B cell (primary cell): ENCODE measurements around the gene MYBPC3. TPM values are rescaled to one million over a fixed set of nuclear protein-coding genes. Genes with fewer than 3 reads are reported as not detected.
A peak's percentile ranks its signal among the peaks of the same experiment; 100 is the strongest.

Source experiments
- ATAC-seq: fragments of 200-7000 bp; cut with Tn5 transposase; one replicate; pipeline ENCODE4 v1.10.0; 2021; ENCODE audit warnings: low read depth, mild to moderate bottlenecking, moderate number of reproducible peaks, moderate library complexity
- CTCF ChIA-PET: fragments of 350-600 bp; sonication (Branson Sonifier 250); formaldehyde crosslinking; loops from one replicate; lab custom pipeline; 2021; ENCODE audit warnings: antibody characterized with exemption, inconsistent platforms; lab: Charles Lee
- POLR2A ChIA-PET: fragments of 350-600 bp; sonication (Branson Sonifier 250); formaldehyde crosslinking; loops from one replicate; lab custom pipeline; 2021; ENCODE audit warnings: antibody characterized with exemption; lab: Charles Lee
- DNase-seq: peaks from one replicate; pipeline ENCODE4 v3.0.0; 2013
- H2AFZ ChIP-seq: 2 replicates; pipeline ENCODE4 v1.6.1; 2012; ENCODE audit warnings: mild to moderate bottlenecking, low read depth, low read length; ENCODE audit not compliant: insufficient read depth, poor library complexity, severe bottlenecking
- H3K27ac ChIP-seq, 2 donors: 1 replicate in 1 of 2; 2 replicates in 1 of 2; pipeline ENCODE4 v1.5.1; 2012 to 2013; ENCODE audit warnings: low read length in 2 of 2, mild to moderate bottlenecking in 2 of 2, moderate library complexity in 1 of 2
- H3K27me3 ChIP-seq, 4 experiments: fragments of 200-600 bp in 1 of 4; sonication (generic) in 1 of 4; replicated peaks in 1 of 4; 1 replicate in 2 of 4; 2 replicates in 2 of 4; pipeline versions ENCODE4 v1.6.1 to v1.7.0; 2013 to 2016; ENCODE audit warnings: low read length in 3 of 4, mild to moderate bottlenecking in 2 of 4, mixed read lengths in 1 of 4, moderate library complexity in 1 of 4; ENCODE audit not compliant: insufficient read depth in 4 of 4, control insufficient read depth in 3 of 4; ENCODE audit errors: control extremely low read depth in 1 of 4
- H3K36me3 ChIP-seq, 2 experiments: replicated peaks in 1 of 2; 1 replicate in 1 of 2; 2 replicates in 1 of 2; pipeline versions ENCODE4 v1.6.1 to v1.7.1; 2013; ENCODE audit warnings: low read length in 1 of 2; ENCODE audit not compliant: insufficient read depth in 2 of 2, control insufficient read depth in 1 of 2; ENCODE audit errors: control extremely low read depth in 1 of 2, extremely low read depth in 1 of 2
- H3K4me1 ChIP-seq, 2 donors: fragments of 200-600 bp in 1 of 2; sonication (generic) in 1 of 2; 1 replicate in 1 of 2; 2 replicates in 1 of 2; pipeline versions ENCODE4 v1.5.1 to v1.6.1; 2013 to 2017; ENCODE audit warnings: low read length in 2 of 2; ENCODE audit not compliant: control insufficient read depth in 2 of 2, insufficient read depth in 2 of 2
- H3K4me2 ChIP-seq: replicated peaks from 2 replicates; pipeline ENCODE3; 2012; ENCODE audit warnings: mild to moderate bottlenecking, low read depth, low read length; ENCODE audit not compliant: poor library complexity, severe bottlenecking
- H3K4me3 ChIP-seq, 5 experiments: fragments of 200-600 bp in 1 of 5; sonication (generic) in 1 of 5; 1 replicate in 3 of 5; 2 replicates in 2 of 5; pipeline versions ENCODE4 v1.5.1 to v1.7.0; 2011 to 2016; ENCODE audit warnings: low read length in 4 of 5, mild to moderate bottlenecking in 4 of 5, low read depth in 2 of 5, control low read depth in 1 of 5, moderate library complexity in 1 of 5; ENCODE audit not compliant: insufficient read depth in 1 of 5; ENCODE audit errors: control extremely low read depth in 1 of 5, extremely low read depth in 1 of 5
- H3K79me2 ChIP-seq: fragments of 200-600 bp; sonication (generic); one replicate; pipeline ENCODE4 v1.6.0; 2016; ENCODE audit warnings: low read length; ENCODE audit not compliant: control insufficient read depth, insufficient read depth
- H3K9ac ChIP-seq: fragments of 200-600 bp; sonication (generic); 2 replicates; pipeline ENCODE4 v1.6.1; 2017; ENCODE audit warnings: mild to moderate bottlenecking, low read length, moderate library complexity
- H3K9me3 ChIP-seq, 3 donors: one replicate each; pipeline versions ENCODE4 v1.6.1 to v1.7.1; 2013; ENCODE audit warnings: low read length in 2 of 3; ENCODE audit not compliant: control insufficient read depth in 2 of 3, insufficient read depth in 1 of 3; ENCODE audit errors: control extremely low read depth in 1 of 3
- H4K20me1 ChIP-seq: 2 replicates; pipeline ENCODE4 v1.6.0; 2012; ENCODE audit warnings: mild to moderate bottlenecking, low read length; ENCODE audit not compliant: insufficient read depth, control insufficient read depth, poor library complexity, severe bottlenecking
- H3K27ac Mint-ChIP-seq: one replicate; pipeline ENCODE4 v1.8.0; 2021; ENCODE audit warnings: mixed read lengths
- H3K27me3 Mint-ChIP-seq: one replicate; pipeline ENCODE4 v1.8.0; 2021; ENCODE audit warnings: mixed read lengths
- H3K4me1 Mint-ChIP-seq: one replicate; pipeline ENCODE4 v1.8.0; 2021; ENCODE audit warnings: mixed read lengths
- H3K4me3 Mint-ChIP-seq: one replicate; pipeline ENCODE4 v1.8.0; 2021; ENCODE audit warnings: mixed read lengths
- H3K9me3 Mint-ChIP-seq: one replicate; pipeline ENCODE4 v1.8.0; 2022; ENCODE audit warnings: mixed read lengths; ENCODE audit not compliant: insufficient read depth
- CTCF ChIP-seq: fragments of 200-600 bp; IDR thresholded peaks from one replicate; pipeline ENCODE4 v1.8.0; 2022; ENCODE audit warnings: antibody characterized with exemption, mild to moderate bottlenecking
- EZH2 ChIP-seq: IDR thresholded peaks from 2 replicates; pipeline ENCODE4 v1.6.1; 2012; ENCODE audit warnings: borderline replicate concordance, low read depth, mild to moderate bottlenecking, moderate library complexity, low read length; ENCODE audit not compliant: insufficient read depth, poor library complexity, severe bottlenecking
- WGBS: methylation state at CpG from one replicate; pipeline ENCODE4 v1.1.5; 2013; ENCODE audit warnings: missing lambda C conversion rate; ENCODE audit not compliant: insufficient coverage; 5-methylcytosine and 5-hydroxymethylcytosine counted together
- intact Hi-C: fragments of 100-400 bp; cut with micrococcal nuclease; formaldehyde crosslinking; loops from one replicate; pipeline ENCODE4 v1.10.0; 2022
- polyA plus RNA-seq: library from polyadenylated mRNA; depleted of rRNA; stranded (reverse); fragments of >200 nt; gene quantifications from 2 replicates; pipeline ENCODE4 v1.2.3, GENCODE V29; 2012
- total RNA-seq, 2 donors: library from RNA; stranded (reverse); fragments of 120-200 nt in 1 of 2; gene quantifications; 1 replicate in 1 of 2; 2 replicates in 1 of 2; pipeline versions ENCODE4 v1.2.3 to v1.2.4, GENCODE V29; 2013 to 2022

The MYBPC3 gene
- total and polyA plus RNA-seq, 2 donors (not counting 1 experiment from before 2014, with no cell fraction given): 0.67 to 1.4 TPM

GRCh38 chr11:47360341-47360740, 7.8 kb upstream of the MYBPC3 start:
- peak overlapping the region; percentile 53 for H3K27ac Mint-ChIP-seq
- H3K4me1 Mint-ChIP-seq: peaks cover 30% of the 10 kb centered on the region
- no peaks in the 10 kb centered on the region for H3K27me3 Mint-ChIP-seq
- Histone ChIP-seq H3K79me2 (peaks cover 77% of the 10 kb centered on the region), H3K9ac (no peak overlapping the region), H3K27me3 (no peaks in the 10 kb centered on the region), H3K4me2 (no peak overlapping the region), H3K4me1 (peaks cover 9 to 10% of the 10 kb centered on the region in 2 donors), H3K4me3 (no peak overlapping the region), H4K20me1 (peaks cover 92% of the 10 kb centered on the region), H3K36me3 (peaks cover 2 to 42% of the 10 kb centered on the region in 2 experiments), H2AFZ (no peak overlapping the region), H3K27ac (no peak overlapping the region), H3K9me3 (peaks cover 0 to 4% (median 0%) of the 10 kb centered on the region in 3 donors)
- intact Hi-C loops: no loop called here
- TF ChIP-seq EZH2 (no peak), CTCF (no peak)
- WGBS: 97% methylated on average over 15 of the region's 15 CpGs
- no peaks in the 10 kb centered on the region for H3K9me3 Mint-ChIP-seq
- ChIA-PET CTCF (interaction anchor here (2.0 kb wide), 1 partner anchor 14 kb away, joined by 7 read pairs; no protein-coding TSS in a partner anchor), POLR2A (interaction anchor here (1.5 kb wide), 1 partner anchor 40 kb away, joined by 4 read pairs; no protein-coding TSS in a partner anchor)
- no peak for ATAC-seq
- no peak for DNase-seq
- no peak overlapping the region for H3K4me3 Mint-ChIP-seq

GRCh38 chr11:47359586-47359985, 7.1 kb upstream of the MYBPC3 start:
- Histone ChIP-seq H3K9me3 (peaks cover 0 to 4% (median 0%) of the 10 kb centered on the region in 3 donors), H3K4me2 (peak overlapping the region; percentile 27), H2AFZ (no peak overlapping the region), H3K27ac (peak overlapping the region in 1 of 2 donors; percentile 44), H3K36me3 (peaks cover 0 to 36% of the 10 kb centered on the region in 2 experiments), H3K9ac (no peak overlapping the region), H3K4me3 (no peak overlapping the region), H3K79me2 (peaks cover 69% of the 10 kb centered on the region), H4K20me1 (peaks cover 87% of the 10 kb centered on the region), H3K4me1 (peaks cover 9 to 10% of the 10 kb centered on the region in 2 donors), H3K27me3 (no peaks in the 10 kb centered on the region)
- H3K9me3 Mint-ChIP-seq: no peaks in the 10 kb centered on the region
- H3K4me1 Mint-ChIP-seq: peaks cover 25% of the 10 kb centered on the region
- 18% methylated on average over 13 of the region's 17 CpGs for WGBS
- peak overlapping the region; percentile 53 for H3K27ac Mint-ChIP-seq
- TF ChIP-seq EZH2: no peak
- no peak for TF ChIP-seq CTCF
- ATAC-seq: no peak
- intact Hi-C loops: no loop called here
- POLR2A ChIA-PET: interaction anchor here (1.5 kb wide), 1 partner anchor 41 kb away, joined by 4 read pairs; no protein-coding TSS in a partner anchor
- no peak overlapping the region for H3K4me3 Mint-ChIP-seq
- CTCF ChIA-PET: interaction anchor here (0.8 to 2.0 kb wide), 2 partner anchors 14 to 52 kb away, joined by 3 to 7 read pairs; no protein-coding TSS in a partner anchor
- H3K27me3 Mint-ChIP-seq: no peaks in the 10 kb centered on the region
- DNase-seq: no peak
